ENCODE results near the gene VPS51. TPM values are rescaled to one million over a fixed set of nuclear protein-coding genes. Genes with fewer than 3 reads are reported as not detected.
A peak's percentile ranks its signal among the peaks of the same experiment; 100 is the strongest.

VPS51 gene
- total and polyA plus RNA-seq, 2 of the 13 experiments (the other 11 are each of a cell fraction or from before 2014, with no cell fraction given): 76.3 to 90.6 TPM

GRCh38 chr11:65121865-65122696 lies 26.1 kb downstream of the VPS51 start, which contains the start of the genes FAU and MRPL49 (continued):
- TF ChIP-seq, protein P1, sequence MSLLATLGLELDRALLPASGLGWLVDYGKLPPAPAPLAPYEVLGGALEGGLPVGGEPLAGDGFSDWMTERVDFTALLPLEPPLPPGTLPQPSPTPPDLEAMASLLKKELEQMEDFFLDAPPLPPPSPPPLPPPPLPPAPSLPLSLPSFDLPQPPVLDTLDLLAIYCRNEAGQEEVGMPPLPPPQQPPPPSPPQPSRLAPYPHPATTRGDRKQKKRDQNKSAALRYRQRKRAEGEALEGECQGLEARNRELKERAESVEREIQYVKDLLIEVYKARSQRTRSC (CRISPR knock-in tag; IDR thresholded peaks at IDR 0.05; ENCODE audit: low read depth): peak; percentile 65; the same call in 1 of the 2 replicates
- TF ChIP-seq TAF15 (IDR thresholded peaks at IDR 0.05; ENCODE audit: low read depth, low read length, poor library complexity, severe bottlenecking) (peak; percentile 44), ZNF569 (CRISPR knock-in tag; IDR thresholded peaks at IDR 0.05; ENCODE audit: borderline replicate concordance) (no peak), ZBTB44 (CRISPR knock-in tag; IDR thresholded peaks at IDR 0.05) (0 out of 2 replicates have a peak, but pooled peaks have one; percentile 45), STAT5B (CRISPR knock-in tag; IDR thresholded peaks at IDR 0.05) (no peak), ZNF547 (CRISPR knock-in tag; IDR thresholded peaks at IDR 0.05) (peak; percentile 54; the same call in 1 of the 2 replicates), CHD2 (IDR thresholded peaks at IDR 0.05; ENCODE audit: low read depth, low read length) (peak; percentile 53; the same call in 1 of the 2 replicates), SP2 (CRISPR knock-in tag; IDR thresholded peaks at IDR 0.05) (peak; percentile 37; the same call in 1 of the 2 replicates), TRIM22 (IDR thresholded peaks at IDR 0.05) (no peak), GFI1 (CRISPR knock-in tag; IDR thresholded peaks at IDR 0.05; ENCODE audit: borderline replicate concordance) (no peak), ZBTB14 (CRISPR knock-in tag; IDR thresholded peaks at IDR 0.05) (peak; percentile 75), ZNF251 (CRISPR knock-in tag; IDR thresholded peaks at IDR 0.05) (no peak), NFKBIZ (CRISPR knock-in tag; IDR thresholded peaks at IDR 0.05) (peak; percentile 21; the same call in 1 of the 2 replicates)
- TF ChIP-seq, protein P2, sequence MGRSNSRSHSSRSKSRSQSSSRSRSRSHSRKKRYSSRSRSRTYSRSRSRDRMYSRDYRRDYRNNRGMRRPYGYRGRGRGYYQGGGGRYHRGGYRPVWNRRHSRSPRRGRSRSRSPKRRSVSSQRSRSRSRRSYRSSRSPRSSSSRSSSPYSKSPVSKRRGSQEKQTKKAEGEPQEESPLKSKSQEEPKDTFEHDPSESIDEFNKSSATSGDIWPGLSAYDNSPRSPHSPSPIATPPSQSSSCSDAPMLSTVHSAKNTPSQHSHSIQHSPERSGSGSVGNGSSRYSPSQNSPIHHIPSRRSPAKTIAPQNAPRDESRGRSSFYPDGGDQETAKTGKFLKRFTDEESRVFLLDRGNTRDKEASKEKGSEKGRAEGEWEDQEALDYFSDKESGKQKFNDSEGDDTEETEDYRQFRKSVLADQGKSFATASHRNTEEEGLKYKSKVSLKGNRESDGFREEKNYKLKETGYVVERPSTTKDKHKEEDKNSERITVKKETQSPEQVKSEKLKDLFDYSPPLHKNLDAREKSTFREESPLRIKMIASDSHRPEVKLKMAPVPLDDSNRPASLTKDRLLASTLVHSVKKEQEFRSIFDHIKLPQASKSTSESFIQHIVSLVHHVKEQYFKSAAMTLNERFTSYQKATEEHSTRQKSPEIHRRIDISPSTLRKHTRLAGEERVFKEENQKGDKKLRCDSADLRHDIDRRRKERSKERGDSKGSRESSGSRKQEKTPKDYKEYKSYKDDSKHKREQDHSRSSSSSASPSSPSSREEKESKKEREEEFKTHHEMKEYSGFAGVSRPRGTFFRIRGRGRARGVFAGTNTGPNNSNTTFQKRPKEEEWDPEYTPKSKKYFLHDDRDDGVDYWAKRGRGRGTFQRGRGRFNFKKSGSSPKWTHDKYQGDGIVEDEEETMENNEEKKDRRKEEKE (IDR thresholded peaks at IDR 0.05): no peak
- TF ChIP-seq, protein P3, sequence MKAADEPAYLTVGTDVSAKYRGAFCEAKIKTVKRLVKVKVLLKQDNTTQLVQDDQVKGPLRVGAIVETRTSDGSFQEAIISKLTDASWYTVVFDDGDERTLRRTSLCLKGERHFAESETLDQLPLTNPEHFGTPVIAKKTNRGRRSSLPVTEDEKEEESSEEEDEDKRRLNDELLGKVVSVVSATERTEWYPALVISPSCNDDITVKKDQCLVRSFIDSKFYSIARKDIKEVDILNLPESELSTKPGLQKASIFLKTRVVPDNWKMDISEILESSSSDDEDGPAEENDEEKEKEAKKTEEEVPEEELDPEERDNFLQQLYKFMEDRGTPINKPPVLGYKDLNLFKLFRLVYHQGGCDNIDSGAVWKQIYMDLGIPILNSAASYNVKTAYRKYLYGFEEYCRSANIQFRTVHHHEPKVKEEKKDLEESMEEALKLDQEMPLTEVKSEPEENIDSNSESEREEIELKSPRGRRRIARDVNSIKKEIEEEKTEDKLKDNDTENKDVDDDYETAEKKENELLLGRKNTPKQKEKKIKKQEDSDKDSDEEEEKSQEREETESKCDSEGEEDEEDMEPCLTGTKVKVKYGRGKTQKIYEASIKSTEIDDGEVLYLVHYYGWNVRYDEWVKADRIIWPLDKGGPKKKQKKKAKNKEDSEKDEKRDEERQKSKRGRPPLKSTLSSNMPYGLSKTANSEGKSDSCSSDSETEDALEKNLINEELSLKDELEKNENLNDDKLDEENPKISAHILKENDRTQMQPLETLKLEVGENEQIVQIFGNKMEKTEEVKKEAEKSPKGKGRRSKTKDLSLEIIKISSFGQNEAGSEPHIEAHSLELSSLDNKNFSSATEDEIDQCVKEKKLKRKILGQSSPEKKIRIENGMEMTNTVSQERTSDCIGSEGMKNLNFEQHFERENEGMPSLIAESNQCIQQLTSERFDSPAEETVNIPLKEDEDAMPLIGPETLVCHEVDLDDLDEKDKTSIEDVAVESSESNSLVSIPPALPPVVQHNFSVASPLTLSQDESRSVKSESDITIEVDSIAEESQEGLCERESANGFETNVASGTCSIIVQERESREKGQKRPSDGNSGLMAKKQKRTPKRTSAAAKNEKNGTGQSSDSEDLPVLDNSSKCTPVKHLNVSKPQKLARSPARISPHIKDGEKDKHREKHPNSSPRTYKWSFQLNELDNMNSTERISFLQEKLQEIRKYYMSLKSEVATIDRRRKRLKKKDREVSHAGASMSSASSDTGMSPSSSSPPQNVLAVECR (CRISPR knock-in tag; IDR thresholded peaks at IDR 0.05; ENCODE audit: borderline replicate concordance): peak; percentile 94; the same call in 1 of the 2 replicates
